HepG2 (cell line): ENCODE data around the gene ZFP36L2. TPM values are rescaled to one million over a fixed set of nuclear protein-coding genes. Genes with fewer than 3 reads are reported as not detected.

Source experiments
- FOXA3 ChIP-seq: IDR thresholded peaks from 2 replicates; pipeline ENCODE4 v1.6.1; 2016; ENCODE audit warnings: missing genetic modification reagents, missing compliant biosample characterization
- HES4 ChIP-seq: sonication (generic); formaldehyde crosslinking; IDR thresholded peaks from 2 replicates; pipeline ENCODE4 v1.9.0; 2021; ENCODE audit warnings: mild to moderate bottlenecking, missing genetic modification reagents, borderline replicate concordance
- HOXA9 ChIP-seq: sonication (generic); formaldehyde crosslinking; IDR thresholded peaks from 2 replicates; pipeline ENCODE4 v1.8.1; 2022; ENCODE audit warnings: missing genetic modification reagents, mild to moderate bottlenecking, moderate library complexity, borderline replicate concordance
- KLF12 ChIP-seq: sonication (generic); formaldehyde crosslinking; IDR thresholded peaks from 2 replicates; pipeline ENCODE4 v1.4.0; 2020; ENCODE audit warnings: missing genetic modification reagents, borderline replicate concordance
- NCOR1 ChIP-seq: fragments of 200-600 bp; sonication (generic); IDR thresholded peaks from 2 replicates; pipeline ENCODE4 v1.7.0; 2017; ENCODE audit warnings: antibody characterized with exemption, low read length, borderline replicate concordance
- ONECUT2 ChIP-seq: sonication (generic); formaldehyde crosslinking; IDR thresholded peaks from 2 replicates; pipeline ENCODE4 v1.4.0; 2020; ENCODE audit warnings: missing genetic modification reagents
- PCBP1 ChIP-seq: fragments of 200-400 bp; formaldehyde crosslinking; IDR thresholded peaks from 2 replicates; pipeline ENCODE4 v1.6.1; 2017; ENCODE audit warnings: mild to moderate bottlenecking, low read depth, low read length, borderline replicate concordance
- PPARG ChIP-seq: conservative IDR thresholded peaks from 2 replicates; pipeline ENCODE4 v1.6.1; 2016; ENCODE audit warnings: missing biosample characterization, missing genetic modification reagents
- THYN1 ChIP-seq: sonication (generic); formaldehyde crosslinking; IDR thresholded peaks from 2 replicates; pipeline ENCODE4 v1.8.1; 2023; ENCODE audit warnings: low read depth, mild to moderate bottlenecking, moderate library complexity, missing genetic modification reagents, borderline replicate concordance
- ZIK1 ChIP-seq: sonication (generic); formaldehyde crosslinking; IDR thresholded peaks from 2 replicates; pipeline ENCODE4 v1.5.0; 2020; ENCODE audit warnings: mild to moderate bottlenecking, low read depth, missing genetic modification reagents, borderline replicate concordance
- ZKSCAN8 ChIP-seq: IDR thresholded peaks from 2 replicates; pipeline ENCODE4 v1.6.1; 2016; ENCODE audit warnings: borderline replicate concordance, missing genetic modification reagents, missing compliant biosample characterization
- ZNF501 ChIP-seq: sonication (generic); formaldehyde crosslinking; IDR thresholded peaks from 2 replicates; pipeline ENCODE4 v1.5.1; 2020; ENCODE audit warnings: mild to moderate bottlenecking, moderate library complexity, missing genetic modification reagents
- ZNF879 ChIP-seq: sonication (generic); formaldehyde crosslinking; IDR thresholded peaks from 2 replicates; pipeline ENCODE4 v1.8.1; 2023; ENCODE audit warnings: missing genetic modification reagents
- polyA plus RNA-seq, 8 experiments: library from polyadenylated mRNA; depleted of rRNA in 3 of 8; stranded (reverse) in 7 of 8; unstranded in 1 of 8; fragments of >200 nt; fragmentation: Illumina TruSeq in 4 of 8; extraction: Trizol in 4 of 8; gene quantifications; 2 replicates each; pipeline versions ENCODE4 v1.2.1 to v1.2.3, GENCODE V29; 2011 to 2016; ENCODE audit warnings: low read depth in 4 of 8, missing spikeins in 1 of 8, mixed read lengths in 1 of 8; ENCODE audit not compliant: insufficient read depth in 1 of 8
- total RNA-seq, 5 experiments: library from RNA; depleted of rRNA; stranded (reverse); fragments of >200 nt; fragmentation: Illumina TruSeq; extraction: Trizol; gene quantifications; 2 replicates each; pipeline ENCODE4 v1.2.3, GENCODE V29; 2016; ENCODE audit warnings: low read depth in 1 of 5
- TF ChIP-seq, protein P1 (sequence below): sonication (generic); formaldehyde crosslinking; IDR thresholded peaks from 2 replicates; pipeline ENCODE4 v1.9.0; 2021; ENCODE audit warnings: mild to moderate bottlenecking, missing genetic modification reagents
- TF ChIP-seq, protein P2 (sequence below): sonication (generic); formaldehyde crosslinking; IDR thresholded peaks from 2 replicates; pipeline ENCODE4 v1.4.0; 2020; ENCODE audit warnings: missing genetic modification reagents
- TF ChIP-seq, protein P3 (sequence below): sonication (generic); formaldehyde crosslinking; IDR thresholded peaks from 2 replicates; pipeline ENCODE4 v1.4.0; 2020; ENCODE audit warnings: missing genetic modification reagents, borderline replicate concordance

The ZFP36L2 gene
- total and polyA plus RNA-seq, 2 of the 13 experiments (the other 11 are each of a cell fraction or from before 2014, with no cell fraction given): 11.2 to 21.8 TPM

DNA sequence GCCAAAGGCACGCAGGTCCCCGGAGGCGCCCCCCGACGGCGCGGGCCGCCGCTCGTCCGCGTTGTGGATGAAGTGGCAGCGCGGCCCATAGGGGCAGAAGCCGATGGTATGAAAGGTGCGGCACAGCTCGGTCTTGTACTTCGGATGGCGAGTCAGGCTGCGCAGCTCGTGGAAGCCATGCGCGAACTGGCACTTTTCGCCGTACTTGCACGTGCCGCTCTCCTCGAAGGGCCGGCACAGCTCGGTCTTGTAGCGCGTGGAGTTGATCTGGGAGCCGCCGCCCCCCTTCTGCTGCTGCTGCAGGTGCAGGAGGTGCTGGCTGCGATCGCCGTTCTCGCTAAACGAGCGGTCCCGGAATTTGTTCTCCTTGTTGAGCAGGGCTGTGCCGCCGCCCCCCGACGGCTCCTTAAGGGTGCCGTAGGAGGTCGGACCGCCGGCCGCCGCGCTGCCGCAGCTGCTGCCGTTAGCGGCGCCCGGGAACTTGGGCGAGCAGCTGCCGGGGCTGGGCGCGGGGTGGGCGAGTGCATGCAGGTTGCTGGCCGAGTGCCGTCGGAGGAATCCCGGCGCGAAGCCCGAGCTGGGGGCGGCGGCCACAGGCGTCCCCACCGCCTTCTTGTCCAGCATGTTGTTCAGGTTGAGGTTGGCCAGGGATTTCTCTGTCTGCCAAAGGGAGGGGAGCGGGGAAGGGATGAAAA, 1.2 kb downstream of the ZFP36L2 start (continued):
- TF ChIP-seq PCBP1: no peak
- TF ChIP-seq NCOR1: no peak
- TF ChIP-seq ZIK1 (CRISPR knock-in tag): peak; percentile 21; the same call in 1 of the 2 replicates
- peak; percentile 89 for TF ChIP-seq HES4 (CRISPR knock-in tag)
- no peak for TF ChIP-seq ZKSCAN8 (CRISPR knock-in tag)
- TF ChIP-seq KLF12 (CRISPR knock-in tag): no peak
- TF ChIP-seq ONECUT2: no peak; the same call in 1 of the 2 replicates
- TF ChIP-seq PPARG (CRISPR knock-in tag): no peak
- peak; percentile 87 for TF ChIP-seq HOXA9 (CRISPR knock-in tag)
- no peak for TF ChIP-seq ZNF879 (CRISPR knock-in tag)
- TF ChIP-seq, protein P1, sequence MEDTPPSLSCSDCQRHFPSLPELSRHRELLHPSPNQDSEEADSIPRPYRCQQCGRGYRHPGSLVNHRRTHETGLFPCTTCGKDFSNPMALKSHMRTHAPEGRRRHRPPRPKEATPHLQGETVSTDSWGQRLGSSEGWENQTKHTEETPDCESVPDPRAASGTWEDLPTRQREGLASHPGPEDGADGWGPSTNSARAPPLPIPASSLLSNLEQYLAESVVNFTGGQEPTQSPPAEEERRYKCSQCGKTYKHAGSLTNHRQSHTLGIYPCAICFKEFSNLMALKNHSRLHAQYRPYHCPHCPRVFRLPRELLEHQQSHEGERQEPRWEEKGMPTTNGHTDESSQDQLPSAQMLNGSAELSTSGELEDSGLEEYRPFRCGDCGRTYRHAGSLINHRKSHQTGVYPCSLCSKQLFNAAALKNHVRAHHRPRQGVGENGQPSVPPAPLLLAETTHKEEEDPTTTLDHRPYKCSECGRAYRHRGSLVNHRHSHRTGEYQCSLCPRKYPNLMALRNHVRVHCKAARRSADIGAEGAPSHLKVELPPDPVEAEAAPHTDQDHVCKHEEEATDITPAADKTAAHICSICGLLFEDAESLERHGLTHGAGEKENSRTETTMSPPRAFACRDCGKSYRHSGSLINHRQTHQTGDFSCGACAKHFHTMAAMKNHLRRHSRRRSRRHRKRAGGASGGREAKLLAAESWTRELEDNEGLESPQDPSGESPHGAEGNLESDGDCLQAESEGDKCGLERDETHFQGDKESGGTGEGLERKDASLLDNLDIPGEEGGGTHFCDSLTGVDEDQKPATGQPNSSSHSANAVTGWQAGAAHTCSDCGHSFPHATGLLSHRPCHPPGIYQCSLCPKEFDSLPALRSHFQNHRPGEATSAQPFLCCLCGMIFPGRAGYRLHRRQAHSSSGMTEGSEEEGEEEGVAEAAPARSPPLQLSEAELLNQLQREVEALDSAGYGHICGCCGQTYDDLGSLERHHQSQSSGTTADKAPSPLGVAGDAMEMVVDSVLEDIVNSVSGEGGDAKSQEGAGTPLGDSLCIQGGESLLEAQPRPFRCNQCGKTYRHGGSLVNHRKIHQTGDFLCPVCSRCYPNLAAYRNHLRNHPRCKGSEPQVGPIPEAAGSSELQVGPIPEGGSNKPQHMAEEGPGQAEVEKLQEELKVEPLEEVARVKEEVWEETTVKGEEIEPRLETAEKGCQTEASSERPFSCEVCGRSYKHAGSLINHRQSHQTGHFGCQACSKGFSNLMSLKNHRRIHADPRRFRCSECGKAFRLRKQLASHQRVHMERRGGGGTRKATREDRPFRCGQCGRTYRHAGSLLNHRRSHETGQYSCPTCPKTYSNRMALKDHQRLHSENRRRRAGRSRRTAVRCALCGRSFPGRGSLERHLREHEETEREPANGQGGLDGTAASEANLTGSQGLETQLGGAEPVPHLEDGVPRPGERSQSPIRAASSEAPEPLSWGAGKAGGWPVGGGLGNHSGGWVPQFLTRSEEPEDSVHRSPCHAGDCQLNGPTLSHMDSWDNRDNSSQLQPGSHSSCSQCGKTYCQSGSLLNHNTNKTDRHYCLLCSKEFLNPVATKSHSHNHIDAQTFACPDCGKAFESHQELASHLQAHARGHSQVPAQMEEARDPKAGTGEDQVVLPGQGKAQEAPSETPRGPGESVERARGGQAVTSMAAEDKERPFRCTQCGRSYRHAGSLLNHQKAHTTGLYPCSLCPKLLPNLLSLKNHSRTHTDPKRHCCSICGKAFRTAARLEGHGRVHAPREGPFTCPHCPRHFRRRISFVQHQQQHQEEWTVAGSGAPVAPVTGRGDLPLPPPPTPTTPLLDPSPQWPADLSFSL (CRISPR knock-in tag): no peak
- TF ChIP-seq, protein P2, sequence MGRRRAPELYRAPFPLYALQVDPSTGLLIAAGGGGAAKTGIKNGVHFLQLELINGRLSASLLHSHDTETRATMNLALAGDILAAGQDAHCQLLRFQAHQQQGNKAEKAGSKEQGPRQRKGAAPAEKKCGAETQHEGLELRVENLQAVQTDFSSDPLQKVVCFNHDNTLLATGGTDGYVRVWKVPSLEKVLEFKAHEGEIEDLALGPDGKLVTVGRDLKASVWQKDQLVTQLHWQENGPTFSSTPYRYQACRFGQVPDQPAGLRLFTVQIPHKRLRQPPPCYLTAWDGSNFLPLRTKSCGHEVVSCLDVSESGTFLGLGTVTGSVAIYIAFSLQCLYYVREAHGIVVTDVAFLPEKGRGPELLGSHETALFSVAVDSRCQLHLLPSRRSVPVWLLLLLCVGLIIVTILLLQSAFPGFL (CRISPR knock-in tag): 0 out of 2 replicates have a peak, but pooled peaks have one; percentile 81
- TF ChIP-seq, protein P3, sequence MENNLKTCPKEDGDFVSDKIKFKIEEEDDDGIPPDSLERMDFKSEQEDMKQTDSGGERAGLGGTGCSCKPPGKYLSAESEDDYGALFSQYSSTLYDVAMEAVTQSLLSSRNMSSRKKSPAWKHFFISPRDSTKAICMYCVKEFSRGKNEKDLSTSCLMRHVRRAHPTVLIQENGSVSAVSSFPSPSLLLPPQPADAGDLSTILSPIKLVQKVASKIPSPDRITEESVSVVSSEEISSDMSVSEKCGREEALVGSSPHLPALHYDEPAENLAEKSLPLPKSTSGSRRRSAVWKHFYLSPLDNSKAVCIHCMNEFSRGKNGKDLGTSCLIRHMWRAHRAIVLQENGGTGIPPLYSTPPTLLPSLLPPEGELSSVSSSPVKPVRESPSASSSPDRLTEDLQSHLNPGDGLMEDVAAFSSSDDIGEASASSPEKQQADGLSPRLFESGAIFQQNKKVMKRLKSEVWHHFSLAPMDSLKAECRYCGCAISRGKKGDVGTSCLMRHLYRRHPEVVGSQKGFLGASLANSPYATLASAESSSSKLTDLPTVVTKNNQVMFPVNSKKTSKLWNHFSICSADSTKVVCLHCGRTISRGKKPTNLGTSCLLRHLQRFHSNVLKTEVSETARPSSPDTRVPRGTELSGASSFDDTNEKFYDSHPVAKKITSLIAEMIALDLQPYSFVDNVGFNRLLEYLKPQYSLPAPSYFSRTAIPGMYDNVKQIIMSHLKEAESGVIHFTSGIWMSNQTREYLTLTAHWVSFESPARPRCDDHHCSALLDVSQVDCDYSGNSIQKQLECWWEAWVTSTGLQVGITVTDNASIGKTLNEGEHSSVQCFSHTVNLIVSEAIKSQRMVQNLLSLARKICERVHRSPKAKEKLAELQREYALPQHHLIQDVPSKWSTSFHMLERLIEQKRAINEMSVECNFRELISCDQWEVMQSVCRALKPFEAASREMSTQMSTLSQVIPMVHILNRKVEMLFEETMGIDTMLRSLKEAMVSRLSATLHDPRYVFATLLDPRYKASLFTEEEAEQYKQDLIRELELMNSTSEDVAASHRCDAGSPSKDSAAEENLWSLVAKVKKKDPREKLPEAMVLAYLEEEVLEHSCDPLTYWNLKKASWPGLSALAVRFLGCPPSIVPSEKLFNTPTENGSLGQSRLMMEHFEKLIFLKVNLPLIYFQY (CRISPR knock-in tag): no peak
- no peak for TF ChIP-seq THYN1 (CRISPR knock-in tag)
- TF ChIP-seq ZNF501: peak; percentile 47
- no peak for TF ChIP-seq FOXA3 (CRISPR knock-in tag)
